Left hindlimb (tissue), 1 donor: ENCODE results near the gene FOXJ3.

Experiments used
- DNase-seq: peaks from one replicate; pipeline ENCODE4 v3.0.0-alpha.2; 2018

The FOXJ3 gene

DNA sequence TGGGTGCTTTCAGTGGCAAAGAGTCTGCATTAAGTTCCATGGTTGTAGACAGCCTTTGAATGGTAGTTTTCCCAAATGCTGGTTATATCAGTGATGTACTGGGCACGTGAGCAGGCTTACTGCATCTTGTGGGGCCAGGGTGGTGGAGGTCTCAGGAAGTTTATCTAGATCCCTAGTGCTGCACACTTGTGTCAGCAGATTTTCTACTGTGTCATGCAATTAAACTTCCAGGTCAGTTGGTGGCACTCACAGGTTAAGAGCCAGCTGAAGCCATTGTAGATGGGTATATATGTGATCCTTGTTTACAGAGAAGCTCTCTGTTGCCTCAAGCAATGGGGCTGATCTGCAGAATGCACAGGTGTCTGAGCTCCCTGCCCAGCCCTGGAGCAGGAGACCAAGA lies 33.0 kb downstream of the FOXJ3 start:
- DNase-seq: no peak

DNA sequence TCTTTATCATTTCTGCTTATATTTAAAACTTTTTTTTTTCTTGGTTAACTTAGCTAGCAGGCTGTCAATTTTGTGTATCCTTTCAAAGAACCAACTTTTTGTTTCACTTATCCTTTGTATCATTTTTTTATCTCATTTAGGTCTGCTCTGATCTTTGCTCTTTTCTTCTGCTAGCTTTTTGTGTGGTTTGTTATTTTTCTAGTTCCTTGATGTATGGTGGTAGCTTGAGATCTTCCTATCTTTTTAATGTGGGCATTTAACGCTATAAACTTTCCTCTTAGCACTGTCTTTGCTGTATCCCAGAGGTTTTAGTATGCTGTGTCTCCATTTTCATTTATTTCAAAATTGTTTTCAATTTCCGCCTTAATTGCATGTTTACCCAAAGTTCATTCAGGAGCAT lies 36.5 kb downstream of the FOXJ3 start:
- DNase-seq: no peak

GRCh38 chr1:42295816-42296215 lies 39.2 kb downstream of the FOXJ3 start:
- no peak for DNase-seq

DNA sequence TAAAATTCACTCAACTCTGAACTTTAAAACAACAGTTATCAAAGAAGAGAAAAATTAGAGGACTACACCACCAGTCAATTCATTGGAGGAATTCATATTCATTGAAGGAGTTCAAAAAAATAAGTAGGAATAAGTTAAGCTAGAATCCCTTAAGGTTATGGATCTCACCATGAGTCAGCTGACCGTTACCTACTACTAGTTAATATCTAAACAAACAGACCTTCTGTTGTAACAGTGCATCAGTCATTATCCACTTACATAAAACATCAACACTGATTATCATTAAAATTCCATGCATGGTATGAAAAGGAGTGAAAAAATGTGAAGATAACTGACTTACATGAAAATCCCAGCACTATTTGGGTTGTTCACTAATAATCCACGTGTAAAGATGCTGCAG lies 44.9 kb downstream of the FOXJ3 start:
- DNase-seq: no peak

GRCh38 chr1:42288311-42288985 lies 46.6 kb downstream of the FOXJ3 start:
- DNase-seq: no peak

GRCh38 chr1:42282867-42283583 lies 52.0 kb downstream of the FOXJ3 start:
- DNase-seq: no peak

GRCh38 chr1:42282024-42282579 lies 52.9 kb downstream of the FOXJ3 start:
- no peak for DNase-seq

GRCh38 chr1:42280821-42281220 lies 54.2 kb downstream of the FOXJ3 start:
- DNase-seq: no peak

GRCh38 chr1:42279055-42279454 lies 56.0 kb downstream of the FOXJ3 start:
- DNase-seq: no peak

DNA sequence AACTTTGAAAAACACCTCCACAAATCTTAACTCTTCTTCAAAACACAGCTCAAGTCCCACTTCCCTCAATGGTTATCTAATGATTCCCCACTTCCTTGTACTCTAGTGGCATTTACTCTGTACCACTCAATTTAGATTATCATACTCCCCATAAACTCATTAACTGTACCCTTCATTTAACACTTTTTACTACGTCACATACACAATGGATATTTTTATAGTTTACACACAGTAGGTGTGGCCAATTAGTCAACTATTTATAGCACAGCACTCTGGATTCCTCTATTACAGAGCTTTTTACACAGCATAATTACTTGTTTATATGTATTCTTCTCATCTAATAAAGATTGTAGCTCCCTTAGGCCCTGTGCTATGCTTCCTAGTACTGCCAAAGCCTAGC lies 62.1 kb downstream of the FOXJ3 start:
- DNase-seq: no peak

DNA sequence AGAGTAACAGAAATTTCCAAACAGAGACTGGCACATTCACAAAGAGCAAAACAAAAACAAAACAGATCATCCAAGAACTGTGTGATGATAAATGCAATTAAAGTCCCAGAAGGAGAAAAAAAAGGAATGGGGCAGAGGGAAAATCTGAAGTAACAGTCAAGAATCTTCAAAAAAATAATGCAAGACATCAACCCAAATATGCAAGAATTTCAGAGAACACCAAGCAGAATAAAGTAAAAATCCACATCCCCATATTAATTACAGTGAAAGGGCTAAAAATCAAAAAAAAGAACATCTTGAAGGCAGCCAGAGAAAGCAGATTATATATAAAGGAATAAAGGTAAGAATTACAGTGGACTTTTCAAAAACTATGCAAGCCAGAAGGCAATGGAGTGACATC lies 67.1 kb downstream of the FOXJ3 start:
- DNase-seq: no peak

GRCh38 chr1:42266253-42267135 lies 68.5 kb downstream of the FOXJ3 start:
- no peak for DNase-seq

DNA sequence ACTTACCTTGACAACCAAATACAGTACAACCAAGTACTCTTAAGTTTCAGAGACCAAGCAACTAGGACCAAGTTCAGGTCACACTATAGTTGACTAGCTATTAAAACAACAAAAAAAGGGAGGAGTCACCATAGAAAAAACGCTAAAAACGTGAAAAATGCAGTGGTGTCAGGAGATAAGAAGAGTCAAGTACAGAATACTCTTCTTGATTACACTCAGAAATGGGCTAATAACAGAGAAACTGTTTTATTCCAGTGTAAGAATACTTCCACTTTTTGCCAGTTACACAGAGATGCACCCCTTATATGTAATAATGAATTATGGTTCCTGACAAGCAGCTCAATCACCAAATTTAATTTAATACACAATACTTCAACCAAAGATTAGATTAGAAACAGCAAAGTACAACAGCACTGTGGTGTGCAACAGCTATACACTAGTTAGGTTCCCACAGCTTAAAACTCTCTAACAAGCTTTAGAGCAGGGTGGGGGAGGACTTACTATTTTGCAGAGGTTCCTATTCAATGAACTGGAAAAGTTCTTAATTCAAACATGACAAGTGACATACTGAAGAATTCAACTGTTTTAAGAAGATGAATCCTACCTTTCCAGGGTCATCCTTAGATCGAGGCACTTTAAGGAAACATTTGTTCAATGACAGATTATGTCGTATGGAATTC lies 70.4 kb downstream of the FOXJ3 start:
- DNase-seq: no peak

- no peak for DNase-seq
Observed at GRCh38 chr1:42263019-42263418, 72.0 kb downstream of the FOXJ3 start.

DNA sequence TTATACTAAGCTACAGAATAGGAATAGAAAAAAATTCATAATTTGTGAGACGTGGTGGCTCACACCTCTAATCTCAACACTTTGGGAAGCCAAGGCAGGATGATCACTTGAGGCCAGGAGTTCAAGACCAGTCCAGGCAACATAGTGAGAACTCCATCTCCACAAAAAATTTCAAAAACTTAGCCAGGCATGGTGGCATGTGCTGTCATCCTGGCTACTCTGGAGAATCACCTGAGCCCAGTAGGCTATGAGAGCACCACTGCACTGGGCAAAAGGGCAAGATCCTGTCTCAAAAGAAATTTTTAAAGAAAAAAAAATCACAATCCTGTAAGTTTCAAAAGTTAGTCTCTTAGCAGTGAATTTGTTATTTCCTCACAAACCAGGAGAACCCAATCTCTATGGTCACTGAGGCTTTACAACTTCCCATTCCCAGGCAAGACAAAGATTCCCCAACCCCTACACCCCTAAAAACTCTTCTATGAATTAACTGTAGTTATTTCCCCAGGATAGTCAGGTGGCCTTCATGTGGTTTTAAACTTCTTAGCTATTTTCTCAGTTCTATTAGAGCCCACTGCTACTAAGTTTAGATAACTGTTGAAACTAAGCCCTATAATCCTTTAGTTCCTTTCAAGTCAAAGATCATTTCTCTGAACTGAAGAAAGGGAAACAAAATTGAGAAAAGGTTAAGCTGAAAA lies 74.5 kb downstream of the FOXJ3 start:
- no peak for DNase-seq

DNA sequence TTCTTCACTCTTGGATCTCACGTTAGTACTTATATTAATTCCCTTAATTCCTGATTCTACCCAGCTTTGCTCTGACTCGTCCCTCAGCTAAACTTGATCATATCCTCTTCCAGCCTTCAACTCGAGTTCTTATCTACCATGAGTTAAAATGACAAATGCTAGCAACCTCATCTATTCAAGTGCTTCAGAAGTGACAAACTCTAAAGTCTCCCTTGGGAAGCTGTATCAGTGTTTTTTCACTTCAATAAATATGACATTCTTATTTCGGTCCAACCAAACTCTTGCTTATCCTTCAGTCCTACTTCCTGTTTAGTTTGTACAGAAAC lies 75.3 kb downstream of the FOXJ3 start:
- DNase-seq: no peak

DNA sequence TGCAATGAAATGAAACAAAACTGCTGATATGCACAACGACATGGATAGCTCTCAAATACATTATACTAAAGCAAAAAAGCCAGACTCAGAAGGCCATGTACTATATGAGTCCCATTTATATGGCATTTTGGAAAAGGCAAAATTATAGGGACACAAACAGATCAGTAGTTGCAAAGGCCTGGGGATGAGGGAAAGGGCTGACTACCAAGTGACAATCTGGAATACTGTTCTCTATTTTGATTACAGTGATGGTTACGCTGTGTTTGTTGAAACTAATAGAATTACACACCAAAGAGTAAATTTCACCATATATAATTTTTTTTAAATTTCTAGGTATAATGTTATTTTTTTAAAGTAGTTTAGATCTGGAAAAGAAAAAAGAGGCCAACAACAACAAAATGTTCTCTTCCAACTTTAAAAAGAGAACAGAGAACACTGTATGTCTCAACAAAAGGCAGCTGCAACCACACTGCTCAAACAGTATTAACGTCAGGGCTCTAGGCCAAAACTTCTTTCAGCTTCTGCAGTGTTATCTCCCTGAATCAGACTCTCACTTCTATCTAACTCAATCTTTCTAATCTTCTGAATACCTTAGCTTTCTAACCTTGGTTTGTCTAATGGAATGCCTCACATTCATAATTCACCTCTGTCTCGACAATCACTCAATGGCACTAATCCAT lies 75.8 kb downstream of the FOXJ3 start:
- DNase-seq: no peak

- no peak for DNase-seq
Observed at GRCh38 chr1:42258218-42258617, 76.8 kb downstream of the FOXJ3 start.

- no peak for DNase-seq
Observed at GRCh38 chr1:42251042-42251441, 84.0 kb downstream of the FOXJ3 start.

- no peak for DNase-seq
Observed at GRCh38 chr1:42250164-42250563, 84.9 kb downstream of the FOXJ3 start.

DNA sequence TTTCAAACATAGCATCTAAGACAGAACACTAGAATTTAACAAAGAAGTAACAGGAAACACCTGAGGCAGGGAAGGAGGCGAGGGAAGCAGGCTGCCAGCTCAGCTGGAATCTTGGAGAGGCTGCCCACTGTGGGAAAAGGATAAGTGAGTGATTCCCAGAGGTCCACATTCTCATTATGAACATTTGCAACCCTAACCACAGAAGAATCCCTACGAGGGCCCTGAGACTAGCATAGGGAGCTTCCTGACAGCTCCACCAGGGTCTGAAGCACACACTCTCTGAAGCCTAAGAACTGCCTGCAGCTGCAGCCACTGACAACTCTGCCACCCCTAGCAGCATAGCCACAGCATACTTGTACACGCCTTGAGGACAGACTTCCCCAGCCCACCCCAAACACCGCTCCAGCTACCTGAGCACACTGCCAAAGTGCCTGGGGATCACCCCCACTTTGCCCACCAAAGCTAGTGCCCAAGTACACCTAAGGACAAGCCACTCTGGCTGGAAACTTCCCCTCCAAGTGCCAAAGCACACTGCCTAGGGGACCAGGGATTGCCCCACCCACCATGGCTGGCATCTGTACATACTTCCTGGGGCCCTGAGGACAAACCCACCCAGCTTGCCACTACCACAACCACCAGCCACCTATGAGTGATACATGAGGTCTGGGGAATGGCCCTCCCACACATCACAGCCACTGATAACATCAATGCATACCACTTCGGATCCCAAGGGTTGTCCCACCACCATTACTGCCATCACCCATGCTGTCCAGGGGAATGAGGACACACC lies 93.9 kb downstream of the FOXJ3 start:
- no peak for DNase-seq
